Measurements from ENCODE around the gene MAK. TPM values are rescaled to one million over a fixed set of nuclear protein-coding genes. Genes with fewer than 3 reads are reported as not detected.

The MAK gene
- polyA plus RNA-seq, 1 donor from 2014 or later, result not detected

DNA sequence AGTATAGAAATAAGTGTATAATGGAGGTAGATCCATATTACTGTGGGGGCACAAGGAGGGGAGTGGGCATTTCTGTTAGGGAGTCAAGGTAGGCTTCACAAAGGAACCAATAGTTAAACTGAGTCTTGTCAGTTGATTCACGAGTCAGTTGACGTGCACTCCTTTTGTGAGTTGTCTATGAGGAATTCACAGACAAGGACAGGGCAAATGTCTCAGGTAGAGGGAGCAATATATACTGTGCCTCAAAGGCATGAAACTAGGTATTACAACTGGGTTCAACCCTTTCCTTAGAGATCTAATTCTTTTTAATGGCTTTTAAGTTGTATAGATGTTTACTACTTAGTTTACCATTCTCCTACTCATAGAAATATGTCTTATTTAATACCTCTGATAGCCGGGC lies 104.5 kb downstream of the MAK start:
- no peaks in the 10 kb centered on the region for H3K36me3 ChIP-seq (ENCODE audit: insufficient read depth, low read length)
- no peak overlapping the region for H3K4me3 ChIP-seq (ENCODE audit: low read length)
- H3K4me2 ChIP-seq (ENCODE audit: low read length), result no peak overlapping the region
- H3F3A ChIP-seq (ENCODE audit: insufficient read depth, low read length, poor library complexity, severe bottlenecking), result no peaks in the 10 kb centered on the region
- no peak overlapping the region for H3K27ac ChIP-seq (ENCODE audit: low read length)
- no peaks in the 10 kb centered on the region for H3K9me3 ChIP-seq (ENCODE audit: low read length)
- H2AFZ ChIP-seq (ENCODE audit: low read depth, low read length), result no peak overlapping the region
- no peaks in the 10 kb centered on the region for H3K9me2 ChIP-seq (ENCODE audit: insufficient read depth, low read length)
- H3K79me2 ChIP-seq (replicated peaks; ENCODE audit: insufficient read depth, low read length), result no peaks in the 10 kb centered on the region
- TF ChIP-seq SMC3 (conservative IDR thresholded peaks at IDR 0.05; ENCODE audit: poor library complexity), result no peak
- no peak for TF ChIP-seq RAD21 (conservative IDR thresholded peaks at IDR 0.05)
- no peak for TF ChIP-seq EZH2 (IDR thresholded peaks at IDR 0.05; ENCODE audit: borderline replicate concordance, insufficient read depth, low read length, poor library complexity, severe bottlenecking)
- TF ChIP-seq EP300 (conservative IDR thresholded peaks at IDR 0.05; ENCODE audit: poor library complexity, severe bottlenecking), result no peak
- TF ChIP-seq, protein P1, sequence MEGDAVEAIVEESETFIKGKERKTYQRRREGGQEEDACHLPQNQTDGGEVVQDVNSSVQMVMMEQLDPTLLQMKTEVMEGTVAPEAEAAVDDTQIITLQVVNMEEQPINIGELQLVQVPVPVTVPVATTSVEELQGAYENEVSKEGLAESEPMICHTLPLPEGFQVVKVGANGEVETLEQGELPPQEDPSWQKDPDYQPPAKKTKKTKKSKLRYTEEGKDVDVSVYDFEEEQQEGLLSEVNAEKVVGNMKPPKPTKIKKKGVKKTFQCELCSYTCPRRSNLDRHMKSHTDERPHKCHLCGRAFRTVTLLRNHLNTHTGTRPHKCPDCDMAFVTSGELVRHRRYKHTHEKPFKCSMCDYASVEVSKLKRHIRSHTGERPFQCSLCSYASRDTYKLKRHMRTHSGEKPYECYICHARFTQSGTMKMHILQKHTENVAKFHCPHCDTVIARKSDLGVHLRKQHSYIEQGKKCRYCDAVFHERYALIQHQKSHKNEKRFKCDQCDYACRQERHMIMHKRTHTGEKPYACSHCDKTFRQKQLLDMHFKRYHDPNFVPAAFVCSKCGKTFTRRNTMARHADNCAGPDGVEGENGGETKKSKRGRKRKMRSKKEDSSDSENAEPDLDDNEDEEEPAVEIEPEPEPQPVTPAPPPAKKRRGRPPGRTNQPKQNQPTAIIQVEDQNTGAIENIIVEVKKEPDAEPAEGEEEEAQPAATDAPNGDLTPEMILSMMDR (IDR thresholded peaks at IDR 0.05; ENCODE audit: poor library complexity, severe bottlenecking), result no peak
- no peak for TF ChIP-seq POLR2AphosphoS5 (IDR thresholded peaks at IDR 0.05)
- TF ChIP-seq TAF1 (IDR thresholded peaks at IDR 0.05; ENCODE audit: low read depth), result no peak
- TF ChIP-seq MXI1 (conservative IDR thresholded peaks at IDR 0.05; ENCODE audit: poor library complexity, severe bottlenecking), result no peak
- TF ChIP-seq, protein P2, sequence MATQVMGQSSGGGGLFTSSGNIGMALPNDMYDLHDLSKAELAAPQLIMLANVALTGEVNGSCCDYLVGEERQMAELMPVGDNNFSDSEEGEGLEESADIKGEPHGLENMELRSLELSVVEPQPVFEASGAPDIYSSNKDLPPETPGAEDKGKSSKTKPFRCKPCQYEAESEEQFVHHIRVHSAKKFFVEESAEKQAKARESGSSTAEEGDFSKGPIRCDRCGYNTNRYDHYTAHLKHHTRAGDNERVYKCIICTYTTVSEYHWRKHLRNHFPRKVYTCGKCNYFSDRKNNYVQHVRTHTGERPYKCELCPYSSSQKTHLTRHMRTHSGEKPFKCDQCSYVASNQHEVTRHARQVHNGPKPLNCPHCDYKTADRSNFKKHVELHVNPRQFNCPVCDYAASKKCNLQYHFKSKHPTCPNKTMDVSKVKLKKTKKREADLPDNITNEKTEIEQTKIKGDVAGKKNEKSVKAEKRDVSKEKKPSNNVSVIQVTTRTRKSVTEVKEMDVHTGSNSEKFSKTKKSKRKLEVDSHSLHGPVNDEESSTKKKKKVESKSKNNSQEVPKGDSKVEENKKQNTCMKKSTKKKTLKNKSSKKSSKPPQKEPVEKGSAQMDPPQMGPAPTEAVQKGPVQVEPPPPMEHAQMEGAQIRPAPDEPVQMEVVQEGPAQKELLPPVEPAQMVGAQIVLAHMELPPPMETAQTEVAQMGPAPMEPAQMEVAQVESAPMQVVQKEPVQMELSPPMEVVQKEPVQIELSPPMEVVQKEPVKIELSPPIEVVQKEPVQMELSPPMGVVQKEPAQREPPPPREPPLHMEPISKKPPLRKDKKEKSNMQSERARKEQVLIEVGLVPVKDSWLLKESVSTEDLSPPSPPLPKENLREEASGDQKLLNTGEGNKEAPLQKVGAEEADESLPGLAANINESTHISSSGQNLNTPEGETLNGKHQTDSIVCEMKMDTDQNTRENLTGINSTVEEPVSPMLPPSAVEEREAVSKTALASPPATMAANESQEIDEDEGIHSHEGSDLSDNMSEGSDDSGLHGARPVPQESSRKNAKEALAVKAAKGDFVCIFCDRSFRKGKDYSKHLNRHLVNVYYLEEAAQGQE (IDR thresholded peaks at IDR 0.05; ENCODE audit: borderline replicate concordance), result no peak
- no peaks in the 10 kb centered on the region for H4K20me1 ChIP-seq (ENCODE audit: insufficient read depth)
- no peaks in the 10 kb centered on the region for H3K27me3 ChIP-seq (ENCODE audit: insufficient read depth, low read depth, low read length)
- no peak overlapping the region for H3K9ac ChIP-seq (ENCODE audit: low read length)

DNA sequence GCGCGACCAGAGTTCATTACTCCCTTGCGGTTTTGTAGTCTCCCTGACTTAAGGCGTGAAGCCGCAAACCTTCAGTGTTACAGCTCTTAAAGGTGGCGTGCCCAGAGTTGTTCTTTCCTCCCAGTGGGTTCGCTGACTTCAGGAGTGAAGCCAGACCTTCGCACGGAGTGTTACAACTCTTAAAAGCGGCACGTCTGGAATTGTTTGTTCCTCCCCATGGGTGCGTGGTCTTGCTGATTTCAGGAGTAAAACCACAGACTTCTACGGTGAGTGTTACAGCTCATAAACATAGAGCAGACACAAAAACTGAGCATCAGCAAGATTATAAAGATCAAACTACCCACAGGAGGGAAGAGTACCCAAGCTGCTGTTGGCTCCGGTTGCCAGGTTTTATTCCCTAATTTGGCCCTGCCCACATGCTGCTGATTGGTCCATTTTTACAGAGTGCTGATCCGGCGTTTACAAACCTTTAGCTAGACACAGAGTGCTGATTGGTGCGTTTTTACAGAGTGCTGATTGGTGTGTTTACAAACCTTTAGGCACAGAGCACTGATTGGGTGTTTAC lies 105.1 kb downstream of the MAK start:
- Histone ChIP-seq H2AFZ (ENCODE audit: low read depth, low read length) (no peak overlapping the region), H4K20me1 (ENCODE audit: insufficient read depth) (no peaks in the 10 kb centered on the region), H3K9ac (ENCODE audit: low read length) (no peak overlapping the region), H3K36me3 (ENCODE audit: insufficient read depth, low read length) (no peaks in the 10 kb centered on the region), H3K9me3 (ENCODE audit: low read length) (no peaks in the 10 kb centered on the region), H3K79me2 (replicated peaks; ENCODE audit: insufficient read depth, low read length) (no peaks in the 10 kb centered on the region), H3K4me3 (ENCODE audit: low read length) (no peak overlapping the region), H3F3A (ENCODE audit: insufficient read depth, low read length, poor library complexity, severe bottlenecking) (no peaks in the 10 kb centered on the region), H3K27ac (ENCODE audit: low read length) (no peak overlapping the region), H3K4me2 (ENCODE audit: low read length) (no peak overlapping the region), H3K27me3 (ENCODE audit: insufficient read depth, low read depth, low read length) (no peaks in the 10 kb centered on the region), H3K9me2 (ENCODE audit: insufficient read depth, low read length) (no peaks in the 10 kb centered on the region)
- TF ChIP-seq TAF1 (IDR thresholded peaks at IDR 0.05; ENCODE audit: low read depth) (no peak), EP300 (conservative IDR thresholded peaks at IDR 0.05; ENCODE audit: poor library complexity, severe bottlenecking) (no peak)
- TF ChIP-seq, protein P1 (IDR thresholded peaks at IDR 0.05; ENCODE audit: poor library complexity, severe bottlenecking), result no peak
